ENCODE results near the gene CHST7.
A peak's percentile ranks its signal among the peaks of the same experiment; 100 is the strongest.

The CHST7 gene

DNA sequence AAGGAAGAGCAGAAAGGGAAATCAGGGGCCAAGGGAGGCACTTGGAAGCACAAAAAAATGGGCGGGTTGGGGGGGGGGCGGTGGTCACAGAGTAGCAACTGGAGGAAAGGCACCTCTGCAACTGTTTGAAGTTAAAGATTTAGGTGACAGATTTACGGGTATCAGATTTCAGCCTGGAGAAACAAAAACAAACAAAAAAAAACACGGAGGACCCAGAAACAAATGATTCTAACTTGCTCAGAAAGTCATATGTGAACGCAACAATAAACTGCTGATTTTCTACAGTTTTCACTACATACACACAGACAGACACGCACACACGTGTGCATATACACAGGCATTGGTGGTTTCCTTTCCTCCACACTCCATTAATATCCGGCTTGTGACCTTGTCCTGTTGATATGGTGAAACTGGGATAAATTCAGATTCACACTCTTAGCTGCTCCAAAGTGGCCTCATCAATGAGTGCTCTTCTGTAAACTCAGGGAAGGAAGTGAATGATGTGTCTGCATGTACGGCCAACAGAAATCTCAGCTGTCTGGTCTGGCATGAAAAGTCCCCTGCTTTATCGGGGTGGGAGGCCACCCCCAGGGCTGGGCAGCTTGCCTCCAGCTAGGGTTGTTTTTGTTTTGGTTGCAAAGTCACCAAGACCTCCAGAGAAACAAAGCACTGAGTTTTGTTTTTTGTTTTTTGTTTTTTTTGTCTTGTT lies 54.3 kb downstream of the CHST7 start:
- Histone ChIP-seq H3K36me3 (ENCODE audit: control insufficient read depth, insufficient read depth, low read length) (no peaks in the 10 kb centered on the region), H3K4me1 (ENCODE audit: control insufficient read depth, insufficient read depth, low read length, poor library complexity, severe bottlenecking) (peaks cover 9% of the 10 kb centered on the region), H3K27ac (ENCODE audit: low read depth, low read length, severe bottlenecking) (peak overlapping the region; percentile 57), H3K4me3 (ENCODE audit: extremely low read depth, insufficient read depth, low read length, poor library complexity, severe bottlenecking) (no peak overlapping the region), H3K9me3 (ENCODE audit: control insufficient read depth, low read length) (no peaks in the 10 kb centered on the region)
- WGBS, 2 experiments (ENCODE audit: insufficient coverage in 2 of 2): 76% methylated on average over 3 of the region's 10 CpGs; no CpG with 5 or more reads in 1 of the 2 experiments

DNA sequence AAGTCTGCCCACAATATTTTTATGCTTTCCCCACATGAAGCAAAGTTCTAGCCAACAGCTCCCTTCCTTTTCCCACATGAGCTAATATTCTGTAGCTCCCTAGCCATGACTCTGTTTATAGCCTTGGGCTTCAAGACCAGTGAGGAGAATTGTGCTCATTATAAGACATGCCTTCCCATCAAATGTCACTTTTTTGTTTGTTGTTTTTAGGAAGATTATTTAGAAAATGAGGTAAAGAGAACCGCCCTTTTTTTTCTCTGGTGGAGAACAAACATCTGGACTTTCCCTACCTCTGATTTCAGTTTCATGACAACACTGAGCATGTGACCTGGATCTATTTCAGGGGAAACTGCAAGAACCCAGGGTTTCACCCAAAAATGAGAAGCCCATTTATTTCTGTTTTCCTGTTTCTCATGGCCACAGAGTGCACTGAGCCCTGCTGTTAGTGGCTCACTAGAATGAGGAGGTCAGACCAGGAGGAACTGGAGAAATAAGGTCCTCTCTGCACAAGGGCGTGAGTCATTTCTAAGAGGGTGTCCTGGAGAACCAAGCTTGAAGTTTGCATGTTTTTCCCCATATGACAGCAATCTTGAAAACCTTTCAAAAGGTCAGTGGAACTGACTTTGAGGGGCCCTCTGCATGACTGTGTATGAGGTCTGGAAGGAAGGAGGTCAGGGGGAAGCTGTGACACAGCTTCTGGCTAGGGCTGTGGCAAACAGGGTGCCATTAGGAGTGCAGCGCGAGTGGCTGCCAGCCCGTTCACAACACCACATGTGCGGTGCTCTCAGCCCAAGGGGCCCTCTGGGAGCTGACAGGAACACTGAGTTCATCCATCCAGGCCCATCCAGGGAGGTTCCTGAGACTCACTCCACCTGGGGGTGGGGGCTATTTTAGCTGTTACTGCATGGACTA lies 55.2 kb downstream of the CHST7 start:
- Histone ChIP-seq H3K36me3 (ENCODE audit: control insufficient read depth, insufficient read depth, low read length) (no peaks in the 10 kb centered on the region), H3K27ac (ENCODE audit: low read depth, low read length, severe bottlenecking) (peak overlapping the region; percentile 57), H3K4me1 (ENCODE audit: control insufficient read depth, insufficient read depth, low read length, poor library complexity, severe bottlenecking) (peaks cover 9% of the 10 kb centered on the region), H3K9me3 (ENCODE audit: control insufficient read depth, low read length) (no peaks in the 10 kb centered on the region), H3K4me3 (ENCODE audit: extremely low read depth, insufficient read depth, low read length, poor library complexity, severe bottlenecking) (no peak overlapping the region)
- 0 to 100% methylated on average over 1 to 2 of the region's 6 CpGs for WGBS, 2 experiments (ENCODE audit: insufficient coverage in 2 of 2)

DNA sequence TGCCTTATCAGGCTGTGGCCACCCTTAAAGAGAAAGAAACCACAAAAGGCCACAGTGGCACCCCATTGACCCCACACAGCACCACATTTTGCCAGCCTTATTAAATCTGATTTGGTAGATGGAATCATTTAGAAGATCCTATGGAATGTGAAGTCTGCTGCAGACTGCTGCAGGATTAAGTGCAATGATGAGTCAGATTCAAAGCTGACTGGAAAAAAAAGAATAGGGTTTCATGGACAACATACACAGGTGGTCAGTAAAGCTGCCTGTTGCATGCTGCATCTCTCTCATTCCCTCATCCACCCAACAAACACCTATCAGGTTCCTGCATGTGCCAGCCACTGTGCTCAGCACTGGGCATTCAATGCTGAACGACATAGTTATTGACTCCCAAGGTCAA lies 56.6 kb downstream of the CHST7 start:
- 100% methylated on average over 1 of the region's 1 CpG; no CpG with 5 or more reads in 1 of the 2 experiments for WGBS, 2 experiments (ENCODE audit: insufficient coverage in 2 of 2)
- Histone ChIP-seq H3K36me3 (ENCODE audit: control insufficient read depth, insufficient read depth, low read length) (no peaks in the 10 kb centered on the region), H3K27ac (ENCODE audit: low read depth, low read length, severe bottlenecking) (no peak overlapping the region), H3K9me3 (ENCODE audit: control insufficient read depth, low read length) (no peaks in the 10 kb centered on the region), H3K4me1 (ENCODE audit: control insufficient read depth, insufficient read depth, low read length, poor library complexity, severe bottlenecking) (peaks cover 9% of the 10 kb centered on the region), H3K4me3 (ENCODE audit: extremely low read depth, insufficient read depth, low read length, poor library complexity, severe bottlenecking) (no peak overlapping the region)

DNA sequence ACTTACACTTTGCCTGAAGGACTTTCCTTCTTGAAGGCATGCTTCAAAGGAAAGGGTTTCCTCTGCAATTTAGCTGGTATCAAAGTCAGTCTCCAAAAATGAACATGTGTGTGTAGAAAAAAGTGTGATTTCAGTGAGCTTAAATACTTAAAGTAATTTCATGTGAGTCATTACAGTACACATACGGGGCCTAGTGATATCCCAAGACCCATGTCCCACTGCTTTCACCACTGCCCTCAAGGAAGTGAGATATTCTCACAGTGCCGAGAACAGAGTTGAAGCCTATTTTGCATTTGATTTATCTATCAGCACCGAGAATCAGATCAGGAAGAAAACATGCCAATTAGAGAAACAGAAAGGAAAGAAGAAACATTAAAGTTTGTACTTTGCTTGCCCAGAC lies 61.0 kb downstream of the CHST7 start:
- WGBS, 2 experiments (ENCODE audit: insufficient coverage in 2 of 2): 83% methylated on average over 1 of the region's 3 CpGs; no CpG with 5 or more reads in 1 of the 2 experiments
- H3K9me3 ChIP-seq (ENCODE audit: control insufficient read depth, low read length): no peaks in the 10 kb centered on the region

DNA sequence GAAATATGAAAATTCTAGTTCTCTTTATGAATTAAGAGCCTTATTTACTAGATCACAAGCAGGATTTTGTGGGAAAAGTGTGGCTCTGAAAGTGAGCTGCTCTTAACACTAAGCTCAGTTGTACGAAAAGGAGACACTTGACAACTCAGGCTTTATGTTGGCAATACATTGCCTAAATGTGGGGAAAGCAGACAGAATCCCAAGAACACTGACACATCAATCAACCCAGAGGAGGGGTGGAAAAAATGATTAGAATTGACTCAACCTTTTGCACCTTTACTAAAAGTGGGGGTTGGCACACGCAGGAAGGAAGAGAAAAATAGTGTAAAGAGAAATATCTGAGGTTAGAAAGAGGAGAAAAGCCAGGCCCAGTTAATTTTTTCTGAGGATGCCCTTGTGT lies 61.6 kb downstream of the CHST7 start:
- H3K9me3 ChIP-seq (ENCODE audit: control insufficient read depth, low read length): no peaks in the 10 kb centered on the region
- no peaks in the 10 kb centered on the region for H3K36me3 ChIP-seq (ENCODE audit: control insufficient read depth, insufficient read depth, low read length)
- no CpG with 5 or more reads among the region's 2 CpGs for WGBS, 2 experiments (ENCODE audit: insufficient coverage in 2 of 2)
- H3K4me1 ChIP-seq (ENCODE audit: control insufficient read depth, insufficient read depth, low read length, poor library complexity, severe bottlenecking): no peaks in the 10 kb centered on the region
- H3K4me3 ChIP-seq (ENCODE audit: extremely low read depth, insufficient read depth, low read length, poor library complexity, severe bottlenecking): no peak overlapping the region
- H3K27ac ChIP-seq (ENCODE audit: low read depth, low read length, severe bottlenecking): no peak overlapping the region

More for the DNA sequence above, 61.0 kb downstream of the CHST7 start:
- Histone ChIP-seq H3K36me3 (ENCODE audit: control insufficient read depth, insufficient read depth, low read length) (no peaks in the 10 kb centered on the region), H3K4me1 (ENCODE audit: control insufficient read depth, insufficient read depth, low read length, poor library complexity, severe bottlenecking) (no peaks in the 10 kb centered on the region), H3K4me3 (ENCODE audit: extremely low read depth, insufficient read depth, low read length, poor library complexity, severe bottlenecking) (no peak overlapping the region), H3K27ac (ENCODE audit: low read depth, low read length, severe bottlenecking) (no peak overlapping the region)

DNA sequence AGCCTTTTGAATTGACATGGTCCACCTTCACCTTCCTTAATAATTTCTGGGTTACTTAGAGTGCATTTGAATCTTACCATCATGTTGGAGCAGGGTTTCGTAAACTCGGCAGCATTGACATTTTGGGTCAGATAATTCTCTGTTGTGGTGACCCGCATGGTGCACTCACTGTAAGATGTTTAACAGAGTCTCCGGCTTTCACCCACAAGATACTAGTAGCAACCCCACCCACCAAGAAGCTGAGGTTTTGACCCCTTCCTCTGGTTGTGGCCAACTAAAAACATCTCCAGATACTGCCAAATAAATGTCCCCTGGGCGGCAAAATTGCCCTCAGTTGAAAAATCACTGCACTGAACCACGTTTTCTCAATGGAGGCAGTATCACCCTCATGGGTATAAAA lies 62.7 kb downstream of the CHST7 start:
- Histone ChIP-seq H3K4me3 (ENCODE audit: extremely low read depth, insufficient read depth, low read length, poor library complexity, severe bottlenecking) (no peak overlapping the region), H3K27ac (ENCODE audit: low read depth, low read length, severe bottlenecking) (no peak overlapping the region), H3K9me3 (ENCODE audit: control insufficient read depth, low read length) (no peaks in the 10 kb centered on the region), H3K4me1 (ENCODE audit: control insufficient read depth, insufficient read depth, low read length, poor library complexity, severe bottlenecking) (no peaks in the 10 kb centered on the region), H3K36me3 (ENCODE audit: control insufficient read depth, insufficient read depth, low read length) (no peaks in the 10 kb centered on the region)
- no CpG with 5 or more reads among the region's 6 CpGs for WGBS, 2 experiments (ENCODE audit: insufficient coverage in 2 of 2)

DNA sequence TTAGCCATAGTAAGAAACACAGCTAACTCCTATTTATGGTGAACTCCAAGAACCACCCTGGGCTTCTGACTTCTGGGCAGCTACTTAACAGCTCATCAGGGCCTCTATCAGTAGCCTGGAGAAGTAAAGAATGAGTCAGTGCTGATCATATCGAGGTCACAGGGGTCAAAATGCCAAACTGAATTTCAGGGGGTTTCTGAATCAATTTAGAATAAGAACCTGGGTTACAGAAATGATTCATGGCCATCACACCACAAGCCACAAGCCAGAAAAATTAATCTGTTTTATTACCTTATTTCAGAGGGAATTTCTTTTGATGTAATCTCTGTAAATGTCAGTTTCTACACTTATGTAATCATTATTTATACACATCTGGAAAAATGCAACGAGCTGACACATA lies 64.4 kb downstream of the CHST7 start:
- no CpG with 5 or more reads among the region's 2 CpGs for WGBS, 2 experiments (ENCODE audit: insufficient coverage in 2 of 2)
- Histone ChIP-seq H3K9me3 (ENCODE audit: control insufficient read depth, low read length) (no peaks in the 10 kb centered on the region), H3K4me3 (ENCODE audit: extremely low read depth, insufficient read depth, low read length, poor library complexity, severe bottlenecking) (no peak overlapping the region), H3K36me3 (ENCODE audit: control insufficient read depth, insufficient read depth, low read length) (no peaks in the 10 kb centered on the region), H3K4me1 (ENCODE audit: control insufficient read depth, insufficient read depth, low read length, poor library complexity, severe bottlenecking) (no peaks in the 10 kb centered on the region), H3K27ac (ENCODE audit: low read depth, low read length, severe bottlenecking) (no peak overlapping the region)

DNA sequence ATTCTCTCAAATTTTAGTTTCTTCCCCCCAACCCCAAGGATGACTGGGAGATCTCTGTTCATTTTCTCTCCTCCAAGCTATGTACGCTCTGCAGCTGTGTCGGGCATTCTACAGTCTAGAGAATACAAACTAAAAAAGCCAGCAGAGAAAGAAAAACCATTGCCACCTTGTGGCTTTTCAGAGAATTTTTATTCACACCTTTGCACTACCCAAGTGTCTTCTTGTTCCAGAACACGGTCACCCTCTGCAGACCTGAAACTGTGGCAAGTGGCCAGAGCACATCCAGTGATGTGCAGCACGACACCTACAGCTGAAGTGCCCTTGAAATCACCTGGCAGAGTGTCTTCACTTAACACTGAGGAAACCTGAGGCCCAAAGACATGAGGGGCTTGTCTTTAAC lies 68.6 kb downstream of the CHST7 start:
- 58 to 83% methylated on average over 2 of the region's 4 CpGs for WGBS, 2 experiments (ENCODE audit: insufficient coverage in 2 of 2)
- no peak overlapping the region for H3K27ac ChIP-seq (ENCODE audit: low read depth, low read length, severe bottlenecking)
- no peak overlapping the region for H3K4me3 ChIP-seq (ENCODE audit: extremely low read depth, insufficient read depth, low read length, poor library complexity, severe bottlenecking)
- no peaks in the 10 kb centered on the region for H3K9me3 ChIP-seq (ENCODE audit: control insufficient read depth, low read length)
- no peaks in the 10 kb centered on the region for H3K4me1 ChIP-seq (ENCODE audit: control insufficient read depth, insufficient read depth, low read length, poor library complexity, severe bottlenecking)
- no peaks in the 10 kb centered on the region for H3K36me3 ChIP-seq (ENCODE audit: control insufficient read depth, insufficient read depth, low read length)

DNA sequence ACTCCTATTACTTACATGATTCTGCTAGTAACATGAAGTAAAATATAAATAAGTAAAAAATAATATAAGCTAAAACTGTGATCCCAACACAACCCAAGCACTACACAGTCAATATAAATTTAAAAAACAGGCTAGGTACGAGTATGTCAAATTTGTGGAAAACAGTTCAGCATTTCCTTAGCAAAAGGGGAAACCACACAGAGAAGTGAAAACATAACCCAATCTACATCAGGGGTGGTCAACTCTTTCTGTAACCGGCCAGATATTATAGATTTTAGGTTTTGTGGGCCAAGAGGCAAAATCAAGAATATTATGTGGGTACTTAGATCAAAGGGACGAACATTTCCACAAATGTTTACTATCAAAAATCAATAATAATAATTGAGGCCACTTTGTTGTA lies 70.1 kb downstream of the CHST7 start:
- Histone ChIP-seq H3K4me3 (ENCODE audit: extremely low read depth, insufficient read depth, low read length, poor library complexity, severe bottlenecking) (no peak overlapping the region), H3K4me1 (ENCODE audit: control insufficient read depth, insufficient read depth, low read length, poor library complexity, severe bottlenecking) (peaks cover 7% of the 10 kb centered on the region), H3K36me3 (ENCODE audit: control insufficient read depth, insufficient read depth, low read length) (no peaks in the 10 kb centered on the region), H3K9me3 (ENCODE audit: control insufficient read depth, low read length) (no peaks in the 10 kb centered on the region), H3K27ac (ENCODE audit: low read depth, low read length, severe bottlenecking) (no peak overlapping the region)
- no CpG with 5 or more reads among the region's 3 CpGs for WGBS, 2 experiments (ENCODE audit: insufficient coverage in 2 of 2)

DNA sequence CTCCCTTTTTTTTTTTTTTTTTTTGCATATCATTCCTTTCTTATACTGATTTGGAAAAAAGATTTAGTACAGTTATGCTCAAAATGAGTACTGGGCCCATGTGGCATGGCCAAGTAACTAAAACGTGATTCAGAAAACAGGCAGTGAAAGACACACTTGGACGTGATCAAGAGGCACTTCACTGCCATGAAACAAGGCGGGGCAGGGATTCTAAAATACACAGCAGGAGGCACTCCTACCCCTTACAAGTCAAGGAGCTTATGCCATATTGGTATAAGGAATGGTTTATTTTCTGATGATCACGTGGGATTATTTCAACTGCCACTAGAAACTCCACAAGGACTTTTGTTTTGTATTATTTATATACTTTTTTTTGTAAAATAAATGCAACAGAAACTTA lies 72.0 kb downstream of the CHST7 start:
- H3K27ac ChIP-seq (ENCODE audit: low read depth, low read length, severe bottlenecking): no peak overlapping the region
- H3K36me3 ChIP-seq (ENCODE audit: control insufficient read depth, insufficient read depth, low read length): no peaks in the 10 kb centered on the region
- no peak overlapping the region for H3K4me3 ChIP-seq (ENCODE audit: extremely low read depth, insufficient read depth, low read length, poor library complexity, severe bottlenecking)
- H3K9me3 ChIP-seq (ENCODE audit: control insufficient read depth, low read length): no peaks in the 10 kb centered on the region
- H3K4me1 ChIP-seq (ENCODE audit: control insufficient read depth, insufficient read depth, low read length, poor library complexity, severe bottlenecking): peaks cover 11% of the 10 kb centered on the region
- no CpG with 5 or more reads among the region's 4 CpGs for WGBS, 2 experiments (ENCODE audit: insufficient coverage in 2 of 2)

DNA sequence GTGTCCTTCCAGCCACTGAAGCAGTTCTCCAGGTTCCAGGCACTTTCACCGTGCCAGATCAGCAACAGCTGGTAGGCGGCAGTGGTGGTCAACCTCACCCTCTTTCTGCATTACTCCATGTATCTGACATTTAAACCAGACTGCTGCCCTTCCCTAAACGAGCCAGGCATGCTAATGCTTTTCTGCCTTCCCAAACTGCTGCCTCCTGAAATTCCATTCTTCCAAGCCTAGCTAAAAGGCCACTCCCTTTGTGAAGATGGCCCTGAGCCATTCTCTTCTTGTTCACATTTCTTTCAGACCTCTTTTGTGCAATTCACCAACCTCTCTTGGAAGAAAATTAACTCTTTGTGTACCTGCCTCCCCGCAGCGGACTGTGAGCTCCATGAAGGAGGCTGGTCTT lies 73.7 kb downstream of the CHST7 start:
- H3K36me3 ChIP-seq (ENCODE audit: control insufficient read depth, insufficient read depth, low read length): no peaks in the 10 kb centered on the region
- no peak overlapping the region for H3K4me3 ChIP-seq (ENCODE audit: extremely low read depth, insufficient read depth, low read length, poor library complexity, severe bottlenecking)
- no peaks in the 10 kb centered on the region for H3K9me3 ChIP-seq (ENCODE audit: control insufficient read depth, low read length)
- H3K27ac ChIP-seq (ENCODE audit: low read depth, low read length, severe bottlenecking): no peak overlapping the region
- peaks cover 11% of the 10 kb centered on the region for H3K4me1 ChIP-seq (ENCODE audit: control insufficient read depth, insufficient read depth, low read length, poor library complexity, severe bottlenecking)
- 60% methylated on average over 2 of the region's 5 CpGs; no CpG with 5 or more reads in 1 of the 2 experiments for WGBS, 2 experiments (ENCODE audit: insufficient coverage in 2 of 2)

Data from mesodermal cell (in vitro differentiated cells).